DND-41 (cell line): ENCODE measurements around the gene MTFMT.

Experiments
- CTCF ChIP-seq: IDR thresholded peaks from 2 replicates; pipeline ENCODE4 v1.5.1; 2012; ENCODE audit warnings: borderline replicate concordance, low read length, moderate library complexity, mild to moderate bottlenecking; ENCODE audit not compliant: poor library complexity, severe bottlenecking; ENCODE audit errors: extremely low read depth
- EZH2 ChIP-seq: IDR thresholded peaks from 3 replicates; pipeline ENCODE4 v1.6.1; 2012; ENCODE audit warnings: borderline replicate concordance, low read depth, mild to moderate bottlenecking, moderate library complexity, low read length, inconsistent platforms; ENCODE audit not compliant: severe bottlenecking

GRCh38 chr15:65028338-65028737 is 1.1 kb downstream of the MTFMT start:
- TF ChIP-seq CTCF (no peak), EZH2 (no peak)
